Stomach (tissue), 4 donors: ENCODE results near the gene AGAP2.

Experiments
- CTCF ChIP-seq, 7 experiments: fragments of 450-650 bp in 4 of 7; fragments of 200-600 bp in 3 of 7; sonication (generic) in 3 of 7; IDR thresholded peaks; one replicate each; pipeline ENCODE4 v1.5.1; 2016 to 2019; ENCODE audit warnings: antibody characterized with exemption in 7 of 7, control low read depth in 2 of 7, mild to moderate bottlenecking in 1 of 7
- EP300 ChIP-seq: sonication (generic); formaldehyde crosslinking; IDR thresholded peaks from one replicate; pipeline ENCODE4 v1.6.1; 2017; ENCODE audit warnings: antibody characterized with exemption
- POLR2AphosphoS5 ChIP-seq, 3 donors: sonication (generic); formaldehyde crosslinking; IDR thresholded peaks; one replicate each; pipeline ENCODE4 v1.6.1; 2016; ENCODE audit warnings: antibody characterized with exemption in 3 of 3

GRCh38 chr12:57767305-57767698 lies 28.8 kb upstream of the AGAP2 start:
- TF ChIP-seq CTCF (IDR thresholded peaks at IDR 0.05), result no peak
- TF ChIP-seq EP300, result no peak
- TF ChIP-seq POLR2AphosphoS5 (IDR thresholded peaks at IDR 0.05), result no peak
